ENCODE data around the gene PI4K2A. TPM values are rescaled to one million over a fixed set of nuclear protein-coding genes. Genes with fewer than 3 reads are reported as not detected.
A peak's percentile ranks its signal among the peaks of the same experiment; 100 is the strongest.

Gene PI4K2A
- total RNA-seq, 4 donors from 2014 or later, result 11.6 to 23.5 (median 19.4) TPM

- DNase-seq, result no peak
- Histone ChIP-seq H3K4me3 (no peak overlapping the region), H3K27ac (no peak overlapping the region), H3K4me1 (peaks cover 0 to 11% (median 2%) of the 10 kb centered on the region in 4 donors), H3K9me3 (no peaks in the 10 kb centered on the region), H3K27me3 (no peaks in the 10 kb centered on the region), H3K36me3 (no peaks in the 10 kb centered on the region)
- TF ChIP-seq CTCF (IDR thresholded peaks at IDR 0.05), result no peak
- no peak for TF ChIP-seq POLR2A (IDR thresholded peaks at IDR 0.05)
These were observed 67.7 kb downstream of the PI4K2A start for GRCh38 chr10:97708167-97708566.

GRCh38 chr10:97708976-97709946 is 68.8 kb downstream of the PI4K2A start:
- peak in 5 of 6 experiments; percentile 24 to 72 (median 65) for TF ChIP-seq CTCF (IDR thresholded peaks at IDR 0.05)
- no peak for TF ChIP-seq POLR2A (IDR thresholded peaks at IDR 0.05)
- Histone ChIP-seq H3K4me1 (peaks cover 0 to 14% (median 6%) of the 10 kb centered on the region in 4 donors), H3K4me3 (no peak overlapping the region), H3K36me3 (no peaks in the 10 kb centered on the region), H3K9me3 (no peaks in the 10 kb centered on the region), H3K27ac (peak overlapping the region in 2 of 4 donors; percentile 26 to 33), H3K27me3 (no peaks in the 10 kb centered on the region)
- peak; percentile 40 to 88 (median 65) for DNase-seq

- peaks cover 0 to 15% (median 7%) of the 10 kb centered on the region in 4 donors for H3K4me1 ChIP-seq
These were observed 71.4 kb downstream of the PI4K2A start for GRCh38 chr10:97711640-97712572.

GRCh38 chr10:97713339-97713825 is 72.9 kb downstream of the PI4K2A start, which contains the start of gene MARVELD1:
TSS of gene MARVELD1 (plus strand) at chr10:97713730. CDS start at chr10:97713877, 147 bp downstream.
- peak in 2 of 3 donors; percentile 69 to 70 for DNase-seq
- Histone ChIP-seq H3K4me1 (peaks cover 0 to 24% (median 10%) of the 10 kb centered on the region in 4 donors), H3K27ac (peak within 1 kb of the TSS; percentile 76 to 92 (median 80)), H3K36me3 (no peaks in the 10 kb centered on the region), H3K27me3 (no peaks in the 10 kb centered on the region), H3K9me3 (no peaks in the 10 kb centered on the region), H3K4me3 (peak within 1 kb of the TSS; percentile 56 to 75 (median 63))
- no peak for TF ChIP-seq CTCF (IDR thresholded peaks at IDR 0.05)
- no peak for TF ChIP-seq POLR2A (IDR thresholded peaks at IDR 0.05)

More at GRCh38 chr10:97711640-97712572, 71.4 kb downstream of the PI4K2A start:
- H3K36me3 ChIP-seq, result no peaks in the 10 kb centered on the region
- H3K9me3 ChIP-seq, result no peaks in the 10 kb centered on the region
- peak overlapping the region in 2 of 4 donors; percentile 10 to 84 for H3K27ac ChIP-seq
- TF ChIP-seq CTCF (IDR thresholded peaks at IDR 0.05) (no peak), POLR2A (IDR thresholded peaks at IDR 0.05) (no peak)
- no peak overlapping the region for H3K4me3 ChIP-seq
- no peaks in the 10 kb centered on the region for H3K27me3 ChIP-seq
- DNase-seq, result no peak
